GM12892 (cell line): ENCODE data around the gene CIAO1.

Source experiments
- POLR2AphosphoS5 ChIP-seq: IDR thresholded peaks from 2 replicates; pipeline ENCODE4 v1.6.1; 2011; ENCODE audit warnings: low read depth, low read length, control low read depth
- TAF1 ChIP-seq: IDR thresholded peaks from 2 replicates; pipeline ENCODE4 v1.6.1; 2011; ENCODE audit warnings: low read depth, mild to moderate bottlenecking, control low read depth, low read length, borderline replicate concordance

DNA sequence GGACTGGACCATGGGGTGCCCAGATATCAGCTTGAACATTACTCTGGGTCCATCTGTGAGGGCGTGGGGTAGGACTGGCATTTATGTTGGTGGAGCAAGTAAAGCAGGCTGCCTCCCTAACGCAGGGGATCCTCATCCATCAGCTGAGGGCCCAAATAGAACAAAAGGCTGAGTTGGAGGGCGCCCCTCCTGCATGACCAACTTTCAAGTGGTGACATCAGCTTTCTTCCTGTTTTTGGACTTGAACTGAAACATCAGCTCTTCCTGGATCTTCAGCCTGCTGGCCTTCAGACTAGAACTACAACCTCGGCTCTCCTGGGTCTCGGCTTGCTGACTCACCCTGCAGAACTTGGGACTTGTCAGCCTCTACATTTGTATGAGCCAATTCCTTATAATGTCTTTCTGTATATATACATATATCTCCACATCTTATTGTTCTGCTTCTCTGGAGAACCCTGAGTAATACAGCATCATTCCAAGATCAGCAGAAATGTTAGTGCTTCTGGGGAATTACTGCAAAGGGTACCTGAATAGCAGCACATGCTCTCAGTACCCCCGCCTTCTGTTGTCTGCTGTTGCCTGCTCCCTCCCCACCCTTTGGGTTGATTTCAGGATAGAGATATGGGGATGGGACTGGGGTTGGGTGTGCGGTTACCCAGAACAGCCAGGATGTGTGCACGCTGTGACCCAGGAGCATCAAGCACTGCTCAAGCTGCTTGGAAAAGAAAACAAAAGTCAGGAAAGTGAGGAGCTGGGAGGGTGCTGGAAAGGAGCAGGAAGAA, 20.2 kb upstream of the CIAO1 start:
- no peak for TF ChIP-seq TAF1
- TF ChIP-seq POLR2AphosphoS5, result no peak
